Lower lobe of right lung (tissue), 2 donors: ENCODE measurements around the gene RBM43. TPM values are rescaled to one million over a fixed set of nuclear protein-coding genes. Genes with fewer than 3 reads are reported as not detected.

ENCODE experiments used
- ATAC-seq, 2 donors: fragments of 200-7000 bp; cut with Tn5 transposase; one replicate each; pipeline ENCODE4 v1.9.1; 2020 to 2022; ENCODE audit warnings: mild to moderate bottlenecking in 2 of 2, moderate library complexity in 2 of 2
- DNase-seq: peaks from one replicate; pipeline ENCODE4 v3.0.0-alpha.2; 2020
- H3K27ac ChIP-seq: fragments of 200-600 bp; one replicate; pipeline ENCODE4 v1.8.0; 2022
- H3K27me3 ChIP-seq: fragments of 200-600 bp; one replicate; pipeline ENCODE4 v1.8.0; 2022; ENCODE audit warnings: low read depth
- H3K36me3 ChIP-seq: fragments of 200-600 bp; one replicate; pipeline ENCODE4 v1.8.0; 2022; ENCODE audit warnings: mild to moderate bottlenecking
- H3K4me1 ChIP-seq: fragments of 200-600 bp; one replicate; pipeline ENCODE4 v1.8.0; 2022
- H3K4me3 ChIP-seq: fragments of 200-600 bp; one replicate; pipeline ENCODE4 v1.8.0; 2022; ENCODE audit warnings: mild to moderate bottlenecking
- H3K9me3 ChIP-seq: fragments of 200-600 bp; one replicate; pipeline ENCODE4 v1.8.0; 2022
- CTCF ChIP-seq: fragments of 200-600 bp; IDR thresholded peaks from one replicate; pipeline ENCODE4 v1.8.0; 2022; ENCODE audit warnings: antibody characterized with exemption, mild to moderate bottlenecking
- intact Hi-C: fragments of 100-400 bp; cut with DNase I; formaldehyde crosslinking; loops from one replicate; pipeline ENCODE4 v1.11.0; 2022
- total RNA-seq: library from RNA; stranded (reverse); fragmentation: NEBNext Ultra II Directional; extraction: Animal tissue kit (Norgen Biotek cat#: 25700); gene quantifications from one replicate; pipeline ENCODE4 v1.2.1, GENCODE V29; 2021
- donor health status: DM: no; HTN: yes; CAD: no; lungs with severe emphysema.

RBM43 gene
- total RNA-seq, 1 donor from 2014 or later, result 10.4 TPM

GRCh38 chr2:151217343-151217742 is 44.3 kb downstream of the RBM43 start:
- Histone ChIP-seq H3K27ac (no peak overlapping the region), H3K4me1 (no peaks in the 10 kb centered on the region), H3K36me3 (no peaks in the 10 kb centered on the region), H3K27me3 (no peaks in the 10 kb centered on the region), H3K4me3 (no peak overlapping the region), H3K9me3 (no peaks in the 10 kb centered on the region)
- no peak for TF ChIP-seq CTCF
- intact Hi-C loops, result no loop called here
- DNase-seq, result no peak
- no peak for ATAC-seq

DNA sequence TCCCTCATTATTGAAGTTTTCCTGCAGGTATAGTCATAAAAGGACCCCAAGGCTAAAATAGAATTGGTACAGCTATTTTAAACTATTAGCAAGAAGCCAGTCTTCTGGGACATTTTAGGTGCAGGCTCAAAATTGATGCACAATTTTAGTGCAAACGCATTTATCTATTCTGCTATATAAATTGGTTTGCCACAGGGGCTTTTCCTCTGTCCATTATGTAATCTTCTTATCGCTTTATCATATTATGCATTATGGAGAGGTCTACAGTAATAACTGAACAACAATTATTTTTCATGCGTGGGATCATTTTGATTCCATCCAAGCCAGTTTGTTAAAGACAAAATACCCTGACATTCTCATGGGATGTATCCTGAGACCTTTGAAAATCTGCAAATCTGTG is 54.6 kb downstream of the RBM43 start:
- intact Hi-C loops, result no loop called here
- Histone ChIP-seq H3K27me3 (no peaks in the 10 kb centered on the region), H3K36me3 (no peaks in the 10 kb centered on the region), H3K9me3 (no peaks in the 10 kb centered on the region), H3K27ac (no peak overlapping the region), H3K4me3 (no peak overlapping the region), H3K4me1 (no peaks in the 10 kb centered on the region)
- DNase-seq (no peak), ATAC-seq (no peak)
- no peak for TF ChIP-seq CTCF

GRCh38 chr2:151206446-151206968 is 55.2 kb downstream of the RBM43 start:
- H3K4me1 ChIP-seq, result no peaks in the 10 kb centered on the region
- ATAC-seq, result no peak
- no peak for TF ChIP-seq CTCF
- H3K9me3 ChIP-seq, result no peaks in the 10 kb centered on the region
- no peak overlapping the region for H3K4me3 ChIP-seq
- intact Hi-C loops, result no loop called here
- DNase-seq, result no peak
- H3K36me3 ChIP-seq, result no peaks in the 10 kb centered on the region
- H3K27me3 ChIP-seq, result no peaks in the 10 kb centered on the region
- no peak overlapping the region for H3K27ac ChIP-seq

DNA sequence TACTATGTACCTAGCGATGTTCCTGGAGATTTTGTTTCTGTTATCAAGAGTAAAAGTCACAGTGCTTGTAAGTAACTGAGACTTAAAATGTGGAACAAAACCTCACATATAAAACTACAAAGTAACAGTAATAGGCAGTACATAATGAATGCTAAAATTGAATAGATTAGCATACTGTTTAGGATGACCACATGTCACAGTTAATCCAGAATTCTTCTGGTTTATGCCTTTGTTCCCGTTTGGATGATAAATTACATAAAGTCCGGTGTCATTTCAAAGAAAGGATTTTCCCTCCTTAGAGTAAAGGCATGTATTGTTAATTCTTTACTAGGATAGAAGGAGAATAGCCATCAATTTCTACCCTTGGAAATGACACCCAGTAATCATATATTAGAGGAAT is 56.1 kb downstream of the RBM43 start:
- no peaks in the 10 kb centered on the region for H3K36me3 ChIP-seq
- H3K4me3 ChIP-seq, result no peak overlapping the region
- H3K27me3 ChIP-seq, result no peaks in the 10 kb centered on the region
- no peak for ATAC-seq
- no peaks in the 10 kb centered on the region for H3K9me3 ChIP-seq
- no peaks in the 10 kb centered on the region for H3K4me1 ChIP-seq
- DNase-seq, result no peak
- no peak for TF ChIP-seq CTCF
- no peak overlapping the region for H3K27ac ChIP-seq
- intact Hi-C loops, result no loop called here

- no peaks in the 10 kb centered on the region for H3K27me3 ChIP-seq
- ATAC-seq (no peak), DNase-seq (no peak)
- intact Hi-C loops, result no loop called here
- no peaks in the 10 kb centered on the region for H3K36me3 ChIP-seq
- H3K4me1 ChIP-seq, result no peaks in the 10 kb centered on the region
- TF ChIP-seq CTCF, result no peak
- no peak overlapping the region for H3K27ac ChIP-seq
- no peak overlapping the region for H3K4me3 ChIP-seq
- H3K9me3 ChIP-seq, result no peaks in the 10 kb centered on the region
These were observed 56.9 kb downstream of the RBM43 start for GRCh38 chr2:151204756-151205155.

DNA sequence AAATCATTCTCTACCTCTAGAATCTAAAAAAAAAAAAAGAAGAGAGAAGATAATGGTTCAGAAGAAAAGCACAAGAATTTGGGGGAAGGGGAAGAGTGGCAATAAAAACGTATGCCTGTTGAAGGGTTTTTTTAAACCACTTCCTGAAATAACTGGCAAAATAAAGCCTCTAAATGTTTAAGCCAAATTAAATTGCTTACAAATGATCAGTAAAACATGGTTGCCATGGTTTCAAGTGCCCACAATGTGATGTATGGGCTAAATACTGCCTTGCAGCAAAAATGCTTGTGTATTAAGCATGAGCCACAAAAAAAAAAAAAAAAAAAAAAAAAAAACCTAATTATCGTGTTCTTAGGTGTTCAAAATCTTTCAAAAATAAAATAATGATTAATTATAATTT is 60.8 kb downstream of the RBM43 start:
- H3K4me1 ChIP-seq, result no peaks in the 10 kb centered on the region
- H3K27me3 ChIP-seq, result no peaks in the 10 kb centered on the region
- no peaks in the 10 kb centered on the region for H3K9me3 ChIP-seq
- no peak overlapping the region for H3K27ac ChIP-seq
- no peak for DNase-seq
- no peak for ATAC-seq
- intact Hi-C loops, result no loop called here
- no peak overlapping the region for H3K4me3 ChIP-seq
- H3K36me3 ChIP-seq, result no peaks in the 10 kb centered on the region
- TF ChIP-seq CTCF, result no peak
